HG02763 (cell line): Measurements from ENCODE around the gene AGAP5.
A peak's percentile ranks its signal among the peaks of the same experiment; 100 is the strongest.

Source experiments
- ATAC-seq: cut with Tn5 transposase; IDR thresholded peaks from one replicate; pipeline ENCODE4 v1.9.1; 2021; ENCODE audit warnings: mild to moderate bottlenecking, moderate library complexity; ENCODE audit not compliant: unreplicated experiment

The AGAP5 gene

GRCh38 chr10:73634421-73634820 lies 63.5 kb downstream of the AGAP5 start:
- ATAC-seq: no peak

- ATAC-seq: no peak
Observed at GRCh38 chr10:73629165-73629564, 68.7 kb downstream of the AGAP5 start.

- ATAC-seq: no peak
Observed at GRCh38 chr10:73628405-73628804, 69.5 kb downstream of the AGAP5 start.

GRCh38 chr10:73627300-73627699 lies 70.6 kb downstream of the AGAP5 start:
- no peak for ATAC-seq

GRCh38 chr10:73625884-73626752 lies 71.8 kb downstream of the AGAP5 start:
- ATAC-seq: peak; percentile 94

- ATAC-seq: peak; percentile 37
Observed at GRCh38 chr10:73625004-73625883, 72.7 kb downstream of the AGAP5 start.
